Amniotic epithelial cell (primary cell): ENCODE data around the gene CDK4.

Experiments
- DNase-seq: peaks from one replicate; pipeline ENCODE4 v3.0.0-alpha.2; 2010; ENCODE audit warnings: low read depth

The CDK4 gene

DNA sequence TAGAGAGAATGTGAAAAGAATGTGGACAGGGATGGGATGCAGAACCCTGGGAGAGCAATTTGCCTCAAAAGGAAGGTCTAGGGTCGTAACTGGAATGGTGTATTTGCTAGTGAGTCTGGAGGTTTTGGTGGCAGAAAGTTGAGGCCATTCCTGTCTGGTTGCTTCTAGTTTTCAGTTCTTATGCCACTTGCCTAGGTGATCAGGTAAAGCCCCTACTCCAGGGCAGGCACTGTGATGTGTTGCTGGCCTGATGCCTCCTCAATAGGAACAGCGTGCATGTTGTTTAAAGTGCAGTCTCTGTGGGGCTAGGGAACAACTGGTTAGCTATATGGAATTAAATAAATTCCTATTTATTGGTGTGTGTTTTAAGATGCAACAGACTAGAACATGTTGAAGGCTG is 51.8 kb downstream of the CDK4 start:
- no peak for DNase-seq

DNA sequence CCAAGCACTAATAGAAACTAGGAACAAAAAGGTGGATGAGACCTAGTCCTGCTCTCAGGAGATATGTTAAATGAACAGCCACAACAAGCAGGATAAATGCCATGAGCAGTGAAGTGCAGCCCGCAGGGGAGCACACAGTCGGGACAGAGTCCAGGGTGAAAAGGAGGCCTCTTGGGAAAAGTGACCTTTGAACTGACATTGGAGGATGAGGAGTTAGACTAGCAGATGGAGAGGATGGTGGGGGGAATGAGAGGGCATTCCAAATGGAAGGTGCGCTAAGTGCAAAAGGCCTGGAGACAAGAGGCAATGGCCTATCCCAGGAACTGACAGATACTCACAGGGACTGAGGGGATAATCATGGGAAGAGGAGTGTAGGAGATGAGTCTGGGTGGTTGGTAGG is 53.7 kb downstream of the CDK4 start:
- DNase-seq, result no peak
